SK-N-SH (cell line): ENCODE data around the gene SDC3. TPM values are rescaled to one million over a fixed set of nuclear protein-coding genes. Genes with fewer than 3 reads are reported as not detected.

Experiments used
- CTCF ChIA-PET: fragments of 300-600, 350-600 bp; formaldehyde crosslinking; extraction: SDS; loops from one replicate; lab custom pipeline; 2021; lab: Yijun Ruan, JAX
- POLR2A ChIA-PET: fragments of 350-600 bp; sonication (Branson Sonifier 250); formaldehyde crosslinking; extraction: SDS; loops from one replicate; lab custom pipeline; 2020; ENCODE audit warnings: antibody characterized with exemption, inconsistent platforms; lab: Yijun Ruan, JAX
- DNase-seq: peaks from one replicate; pipeline ENCODE4 v3.0.0; 2012
- H2AFZ ChIP-seq: fragments of 200-600 bp; sonication (generic); 2 replicates; pipeline ENCODE4 v1.8.1; 2016; ENCODE audit warnings: antibody characterized with exemption, mild to moderate bottlenecking, low read depth
- H3F3A ChIP-seq: fragments of 200-600 bp; sonication (generic); replicated peaks from 2 replicates; pipeline ENCODE3; 2016; ENCODE audit warnings: antibody characterized with exemption, mild to moderate bottlenecking; ENCODE audit not compliant: insufficient read depth
- H3K27ac ChIP-seq, 2 experiments: fragments of 200-500 bp in 1 of 2; fragments of 200-600 bp in 1 of 2; sonication (Bioruptor generic) in 1 of 2; sonication (generic), shearing (Covaris generic) in 1 of 2; 2 replicates each; pipeline versions ENCODE4 v1.5.1 to v1.6.1; 2014 to 2016; ENCODE audit warnings: low read depth in 2 of 2, inconsistent platforms in 1 of 2, low read length in 1 of 2, mild to moderate bottlenecking in 1 of 2, mixed read lengths in 1 of 2
- H3K27me3 ChIP-seq: fragments of 200-600 bp; sonication (generic), shearing (Covaris generic); 2 replicates; pipeline ENCODE4 v1.6.1; 2016; ENCODE audit warnings: mixed run types; ENCODE audit not compliant: insufficient read depth
- H3K36me3 ChIP-seq, 2 experiments: fragments of 200-500 bp in 1 of 2; fragments of 200-600 bp in 1 of 2; sonication (Bioruptor generic) in 1 of 2; sonication (generic) in 1 of 2; replicated peaks in 1 of 2; 2 replicates each; pipeline versions ENCODE3 to v1.5.1; 2014 to 2016; ENCODE audit warnings: low read length in 1 of 2, mild to moderate bottlenecking in 1 of 2; ENCODE audit not compliant: insufficient read depth in 2 of 2, control insufficient read depth in 1 of 2
- H3K4me1 ChIP-seq, 2 experiments: fragments of 200-500 bp in 1 of 2; fragments of 200-600 bp in 1 of 2; sonication (Bioruptor generic) in 1 of 2; sonication (generic), shearing (Covaris generic) in 1 of 2; 2 replicates each; pipeline versions ENCODE4 v1.5.1 to v1.6.1; 2014 to 2016; ENCODE audit warnings: low read depth in 1 of 2, low read length in 1 of 2, mixed run types in 1 of 2; ENCODE audit not compliant: insufficient read depth in 2 of 2, control insufficient read depth in 1 of 2
- H3K4me2 ChIP-seq: fragments of 200-600 bp; sonication (generic), shearing (Covaris generic); 2 replicates; pipeline ENCODE4 v1.6.1; 2017; ENCODE audit warnings: mixed run types
- H3K4me3 ChIP-seq, 2 experiments: fragments of 200-500 bp in 1 of 2; fragments of 200-600 bp in 1 of 2; sonication (Bioruptor generic) in 1 of 2; sonication (generic), shearing (Covaris generic) in 1 of 2; 2 replicates each; pipeline versions ENCODE4 v1.5.1 to v1.8.1; 2014 to 2016; ENCODE audit warnings: low read depth in 2 of 2, inconsistent platforms in 1 of 2, low read length in 1 of 2, mild to moderate bottlenecking in 1 of 2, mixed read lengths in 1 of 2, moderate library complexity in 1 of 2
- H3K79me2 ChIP-seq: fragments of 200-600 bp; sonication (generic); 2 replicates; pipeline ENCODE4 v1.8.1; 2017; ENCODE audit warnings: mild to moderate bottlenecking; ENCODE audit not compliant: insufficient read depth
- H3K9ac ChIP-seq: fragments of 200-600 bp; sonication (generic); 2 replicates; pipeline ENCODE4 v1.6.1; 2017; ENCODE audit warnings: mixed run types
- H3K9me2 ChIP-seq: fragments of 200-600 bp; sonication (generic); 2 replicates; pipeline ENCODE4 v1.6.1; 2017; ENCODE audit warnings: mixed run types
- H3K9me3 ChIP-seq: fragments of 200-600 bp; sonication (generic); 2 replicates; pipeline ENCODE4 v1.6.1; 2017; ENCODE audit warnings: mixed run types, mild to moderate bottlenecking, moderate library complexity
- H4K20me1 ChIP-seq: fragments of 200-600 bp; sonication (generic); 2 replicates; pipeline ENCODE4 v1.6.1; 2017; ENCODE audit warnings: mild to moderate bottlenecking, mixed run types; ENCODE audit not compliant: insufficient read depth
- CTCF ChIP-seq: fragments of 200-600 bp; sonication (generic); IDR thresholded peaks from 2 replicates; pipeline ENCODE4 v1.6.1; 2017; ENCODE audit warnings: antibody characterized with exemption, mild to moderate bottlenecking, moderate library complexity
- EP300 ChIP-seq, 2 experiments: IDR thresholded peaks; 2 replicates each; pipeline versions ENCODE4 v1.4.0 to v1.6.1; 2012; ENCODE audit warnings: borderline replicate concordance in 1 of 2, low read depth in 1 of 2, low read length in 1 of 2
- EZH2phosphoT487 ChIP-seq: fragments of 200-600 bp; sonication (generic); IDR thresholded peaks from 2 replicates; pipeline ENCODE4 v1.6.1; 2017; ENCODE audit warnings: low read depth, mixed run types, mild to moderate bottlenecking, antibody characterized with exemption, moderate library complexity, borderline replicate concordance
- FOSL2 ChIP-seq: IDR thresholded peaks from 2 replicates; pipeline ENCODE4 v1.4.0; 2012; ENCODE audit warnings: low read depth, mild to moderate bottlenecking, moderate library complexity, borderline replicate concordance
- FOXJ3 ChIP-seq: sonication (generic); formaldehyde crosslinking; IDR thresholded peaks from 2 replicates; pipeline ENCODE4 v1.5.1; 2020; ENCODE audit warnings: mild to moderate bottlenecking, missing genetic modification reagents
- GATA2 ChIP-seq: sonication (generic); formaldehyde crosslinking; IDR thresholded peaks from 2 replicates; pipeline ENCODE4 v1.5.0; 2020; ENCODE audit warnings: mild to moderate bottlenecking, missing genetic modification reagents
- JUND ChIP-seq: IDR thresholded peaks from 2 replicates; pipeline ENCODE4 v1.4.0; 2012
- NRF1 ChIP-seq: IDR thresholded peaks from 2 replicates; pipeline ENCODE4 v1.6.1; 2012; ENCODE audit warnings: low read depth, mild to moderate bottlenecking, low read length
- RAD21 ChIP-seq: IDR thresholded peaks from 2 replicates; pipeline ENCODE4 v1.6.1; 2012; ENCODE audit warnings: mild to moderate bottlenecking, low read length
- RFX5 ChIP-seq: IDR thresholded peaks from 2 replicates; pipeline ENCODE4 v1.6.1; 2012; ENCODE audit warnings: mild to moderate bottlenecking, improper control_type of control experiment, low read length
- RXRA ChIP-seq: IDR thresholded peaks from 2 replicates; pipeline ENCODE4 v1.4.0; 2012; ENCODE audit warnings: low read depth, mild to moderate bottlenecking, borderline replicate concordance
- SMC3 ChIP-seq: IDR thresholded peaks from 2 replicates; pipeline ENCODE4 v1.6.1; 2012; ENCODE audit warnings: low read depth, low read length, improper control_type of control experiment
- TAF1 ChIP-seq: IDR thresholded peaks from 2 replicates; pipeline ENCODE4 v1.6.1; 2012; ENCODE audit warnings: low read depth, mild to moderate bottlenecking, low read length, moderate library complexity, borderline replicate concordance
- TEAD4 ChIP-seq: IDR thresholded peaks from 2 replicates; pipeline ENCODE4 v1.4.0; 2012; ENCODE audit warnings: mild to moderate bottlenecking, borderline replicate concordance; ENCODE audit not compliant: insufficient read depth
- WGBS: methylation state at CpG from one replicate; pipeline ENCODE4 v1.1.6; 2017; ENCODE audit warnings: low lambda C conversion rate; 5-methylcytosine and 5-hydroxymethylcytosine counted together
- polyA plus RNA-seq, 3 experiments: library from polyadenylated mRNA; depleted of rRNA; stranded (reverse); fragments of >200 nt; gene quantifications; 2 replicates each; pipeline ENCODE4 v1.2.3, GENCODE V29; 2012
- TF ChIP-seq, protein P1 (sequence below): fragments of 150-350 bp; IDR thresholded peaks from 2 replicates; pipeline ENCODE4 v1.6.1; 2017; ENCODE audit warnings: antibody characterized with exemption, low read length, low read depth, borderline replicate concordance

Gene SDC3
- polyA plus RNA-seq, 1 of the 3 experiments (the other 2 are of a cell fraction) = 18.8 TPM

- H3F3A ChIP-seq = no peaks in the 10 kb centered on the region
- WGBS = 87% methylated on average over 8 of the region's 9 CpGs
- H4K20me1 ChIP-seq = peaks cover 43% of the 10 kb centered on the region
- no peak overlapping the region for H3K4me3 ChIP-seq
- peaks cover 8% of the 10 kb centered on the region; the same call in 1 of the 2 replicates for H3K9me3 ChIP-seq
- H3K27me3 ChIP-seq = no peaks in the 10 kb centered on the region
- H3K79me2 ChIP-seq = peaks cover 18% of the 10 kb centered on the region
- H3K9me2 ChIP-seq = no peaks in the 10 kb centered on the region
- no peak for TF ChIP-seq TEAD4
- no peak for TF ChIP-seq JUND
- TF ChIP-seq, protein P1, sequence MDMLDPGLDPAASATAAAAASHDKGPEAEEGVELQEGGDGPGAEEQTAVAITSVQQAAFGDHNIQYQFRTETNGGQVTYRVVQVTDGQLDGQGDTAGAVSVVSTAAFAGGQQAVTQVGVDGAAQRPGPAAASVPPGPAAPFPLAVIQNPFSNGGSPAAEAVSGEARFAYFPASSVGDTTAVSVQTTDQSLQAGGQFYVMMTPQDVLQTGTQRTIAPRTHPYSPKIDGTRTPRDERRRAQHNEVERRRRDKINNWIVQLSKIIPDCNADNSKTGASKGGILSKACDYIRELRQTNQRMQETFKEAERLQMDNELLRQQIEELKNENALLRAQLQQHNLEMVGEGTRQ = no peak
- no peak for TF ChIP-seq TAF1
- TF ChIP-seq SMC3 = no peak
- TF ChIP-seq CTCF = no peak
- TF ChIP-seq RXRA = no peak
- TF ChIP-seq RAD21 = no peak
- no peak for TF ChIP-seq NRF1
- no peak for TF ChIP-seq FOXJ3 (CRISPR knock-in tag)
- no peak for TF ChIP-seq GATA2 (CRISPR knock-in tag)
- no peak for TF ChIP-seq EP300 (IDR thresholded peaks at IDR 0.05; ENCODE audit: borderline replicate concordance in 1 of 2, low read depth in 1 of 2, low read length in 1 of 2)
- no peak for TF ChIP-seq EZH2phosphoT487
- TF ChIP-seq RFX5 = no peak
- no peak for TF ChIP-seq FOSL2
- CTCF ChIA-PET = interaction anchor here (1.1 to 1.9 kb wide), 4 partner anchors 11 to 76 kb away, joined by 3 to 9 read pairs (median 4); no protein-coding TSS in a partner anchor
- H3K9ac ChIP-seq = no peak overlapping the region
- H3K27ac ChIP-seq = no peak overlapping the region
- H3K36me3 ChIP-seq = peaks cover 12 to 22% of the 10 kb centered on the region in 2 experiments
- POLR2A ChIA-PET = no interaction called here
- H3K4me2 ChIP-seq = no peak overlapping the region
- H3K4me1 ChIP-seq = peaks cover 8 to 16% of the 10 kb centered on the region in 2 experiments; a peak in 2 of 4 replicates
- DNase-seq = no peak
- no peak overlapping the region for H2AFZ ChIP-seq
These were observed 30.5 kb downstream of the SDC3 start for GRCh38 chr1:30878016-30878415.
